ENCODE results near the gene PRR5L.
A peak's percentile ranks its signal among the peaks of the same experiment; 100 is the strongest.

PRR5L gene

GRCh38 chr11:36450110-36450572 is 154.1 kb downstream of the PRR5L start:
- Histone ChIP-seq H3F3A (ENCODE audit: control insufficient read depth, insufficient read depth) (no peaks in the 10 kb centered on the region), H4K20me1 (ENCODE audit: control insufficient read depth, insufficient read depth, low read depth, low read length) (no peaks in the 10 kb centered on the region), H3K4me2 (ENCODE audit: low read length) (0 out of 2 replicates have a peak overlapping the region, but pooled peaks have one; percentile 6), H3K27ac (ENCODE audit: low read depth, low read length) (no peak overlapping the region), H3K4me3 (ENCODE audit: low read length) (no peak overlapping the region), H3K9me3 (ENCODE audit: control insufficient read depth, insufficient read depth, low read length) (no peaks in the 10 kb centered on the region), H3K4me1 (ENCODE audit: control insufficient read depth, low read length) (no peaks in the 10 kb centered on the region), H3K36me3 (ENCODE audit: control insufficient read depth, low read length) (no peaks in the 10 kb centered on the region), H3K9me2 (replicated peaks; ENCODE audit: control insufficient read depth, low read length) (no peaks in the 10 kb centered on the region), H3K27me3 (ENCODE audit: control insufficient read depth, low read length) (no peaks in the 10 kb centered on the region), H3K79me2 (ENCODE audit: control insufficient read depth, low read length) (no peaks in the 10 kb centered on the region)
- TF ChIP-seq EZH2phosphoT487 (IDR thresholded peaks at IDR 0.05; ENCODE audit: borderline replicate concordance, low read length) (no peak), CTCF (IDR thresholded peaks at IDR 0.05; ENCODE audit: low read depth, low read length, poor library complexity, severe bottlenecking) (no peak)

GRCh38 chr11:36451045-36451444 is 155.0 kb downstream of the PRR5L start:
- Histone ChIP-seq H3K4me1 (ENCODE audit: control insufficient read depth, low read length) (no peaks in the 10 kb centered on the region), H3K79me2 (ENCODE audit: control insufficient read depth, low read length) (no peaks in the 10 kb centered on the region), H3K36me3 (ENCODE audit: control insufficient read depth, low read length) (no peaks in the 10 kb centered on the region), H3F3A (ENCODE audit: control insufficient read depth, insufficient read depth) (no peaks in the 10 kb centered on the region), H3K4me3 (ENCODE audit: low read length) (no peak overlapping the region), H3K27ac (ENCODE audit: low read depth, low read length) (no peak overlapping the region), H3K4me2 (ENCODE audit: low read length) (no peak overlapping the region), H3K27me3 (ENCODE audit: control insufficient read depth, low read length) (no peaks in the 10 kb centered on the region), H3K9me2 (replicated peaks; ENCODE audit: control insufficient read depth, low read length) (no peaks in the 10 kb centered on the region), H3K9me3 (ENCODE audit: control insufficient read depth, insufficient read depth, low read length) (no peaks in the 10 kb centered on the region), H4K20me1 (ENCODE audit: control insufficient read depth, insufficient read depth, low read depth, low read length) (no peaks in the 10 kb centered on the region)
- TF ChIP-seq CTCF (IDR thresholded peaks at IDR 0.05; ENCODE audit: low read depth, low read length, poor library complexity, severe bottlenecking) (no peak), EZH2phosphoT487 (IDR thresholded peaks at IDR 0.05; ENCODE audit: borderline replicate concordance, low read length) (no peak)

GRCh38 chr11:36451681-36452080 is 155.6 kb downstream of the PRR5L start:
- Histone ChIP-seq H4K20me1 (ENCODE audit: control insufficient read depth, insufficient read depth, low read depth, low read length) (no peaks in the 10 kb centered on the region), H3K4me3 (ENCODE audit: low read length) (no peak overlapping the region), H3F3A (ENCODE audit: control insufficient read depth, insufficient read depth) (no peaks in the 10 kb centered on the region), H3K9me2 (replicated peaks; ENCODE audit: control insufficient read depth, low read length) (no peaks in the 10 kb centered on the region), H3K27ac (ENCODE audit: low read depth, low read length) (no peak overlapping the region), H3K4me1 (ENCODE audit: control insufficient read depth, low read length) (no peaks in the 10 kb centered on the region), H3K9me3 (ENCODE audit: control insufficient read depth, insufficient read depth, low read length) (no peaks in the 10 kb centered on the region), H3K4me2 (ENCODE audit: low read length) (no peak overlapping the region), H3K27me3 (ENCODE audit: control insufficient read depth, low read length) (no peaks in the 10 kb centered on the region), H3K79me2 (ENCODE audit: control insufficient read depth, low read length) (no peaks in the 10 kb centered on the region), H3K36me3 (ENCODE audit: control insufficient read depth, low read length) (no peaks in the 10 kb centered on the region)
- TF ChIP-seq CTCF (IDR thresholded peaks at IDR 0.05; ENCODE audit: low read depth, low read length, poor library complexity, severe bottlenecking) (no peak), EZH2phosphoT487 (IDR thresholded peaks at IDR 0.05; ENCODE audit: borderline replicate concordance, low read length) (no peak)
